Endothelial cell (in vitro differentiated cells): Measurements from ENCODE around the gene KRT2. TPM values are rescaled to one million over a fixed set of nuclear protein-coding genes. Genes with fewer than 3 reads are reported as not detected.

Source experiments
- DNase-seq: peaks from one replicate; pipeline ENCODE4 v3.0.0; 2021; ENCODE audit warnings: low spot score
- H3K27ac Mint-ChIP-seq: one replicate; pipeline ENCODE4 v1.8.0; 2021; ENCODE audit warnings: mixed read lengths, inconsistent platforms; ENCODE audit not compliant: unreplicated experiment
- H3K27me3 Mint-ChIP-seq: one replicate; pipeline ENCODE4 v1.8.0; 2021; ENCODE audit warnings: mild to moderate bottlenecking, moderate library complexity, mixed read lengths, inconsistent platforms; ENCODE audit not compliant: unreplicated experiment
- H3K36me3 Mint-ChIP-seq: one replicate; pipeline ENCODE4 v1.8.0; 2021; ENCODE audit warnings: mild to moderate bottlenecking, low read depth, mixed read lengths, inconsistent platforms; ENCODE audit not compliant: unreplicated experiment
- H3K4me1 Mint-ChIP-seq: one replicate; pipeline ENCODE4 v1.8.0; 2021; ENCODE audit warnings: mild to moderate bottlenecking, mixed read lengths, inconsistent platforms; ENCODE audit not compliant: unreplicated experiment
- H3K4me3 Mint-ChIP-seq: one replicate; pipeline ENCODE4 v1.8.0; 2021; ENCODE audit warnings: mild to moderate bottlenecking, mixed read lengths, inconsistent platforms; ENCODE audit not compliant: unreplicated experiment
- H3K9me3 Mint-ChIP-seq: one replicate; pipeline ENCODE4 v1.8.0; 2021; ENCODE audit warnings: mixed read lengths, inconsistent platforms; ENCODE audit not compliant: unreplicated experiment
- total RNA-seq: library from RNA; stranded (reverse); fragmentation: NEBNext Ultra II Directional; extraction: Animal tissue kit (Norgen Biotek cat#: 25700); gene quantifications from one replicate; pipeline ENCODE4 v1.2.1, GENCODE V29; 2021; ENCODE audit not compliant: unreplicated experiment
- TF ChIP-seq, protein P1 (sequence below): fragments of 200-600 bp; sonication (generic); IDR thresholded peaks from one replicate; pipeline ENCODE4 v1.5.0; 2021; ENCODE audit warnings: antibody characterized with exemption; ENCODE audit not compliant: unreplicated experiment

Gene KRT2
- total RNA-seq, 1 donor from 2014 or later, result not detected

DNA sequence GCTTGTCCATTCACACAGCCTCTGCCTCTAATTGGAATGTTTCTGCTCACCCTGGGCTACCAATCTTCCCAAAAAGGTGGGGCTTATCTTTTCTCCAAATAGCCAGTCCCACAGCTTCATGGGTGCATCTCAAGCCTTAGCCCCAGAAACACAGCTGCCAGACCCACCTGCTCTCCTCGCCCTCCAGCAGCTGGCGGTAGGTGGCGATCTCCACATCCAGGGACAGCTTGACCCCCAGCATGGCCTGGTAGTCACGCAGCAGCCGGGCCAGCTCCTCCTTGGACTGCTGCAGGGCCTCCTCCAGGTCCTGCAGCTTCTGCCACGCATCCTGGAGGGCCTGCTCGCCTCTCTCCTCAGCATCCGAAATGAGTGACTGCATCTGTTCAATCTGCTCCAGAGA is 40.2 kb upstream of the KRT2 start:
- TF ChIP-seq, protein P1, sequence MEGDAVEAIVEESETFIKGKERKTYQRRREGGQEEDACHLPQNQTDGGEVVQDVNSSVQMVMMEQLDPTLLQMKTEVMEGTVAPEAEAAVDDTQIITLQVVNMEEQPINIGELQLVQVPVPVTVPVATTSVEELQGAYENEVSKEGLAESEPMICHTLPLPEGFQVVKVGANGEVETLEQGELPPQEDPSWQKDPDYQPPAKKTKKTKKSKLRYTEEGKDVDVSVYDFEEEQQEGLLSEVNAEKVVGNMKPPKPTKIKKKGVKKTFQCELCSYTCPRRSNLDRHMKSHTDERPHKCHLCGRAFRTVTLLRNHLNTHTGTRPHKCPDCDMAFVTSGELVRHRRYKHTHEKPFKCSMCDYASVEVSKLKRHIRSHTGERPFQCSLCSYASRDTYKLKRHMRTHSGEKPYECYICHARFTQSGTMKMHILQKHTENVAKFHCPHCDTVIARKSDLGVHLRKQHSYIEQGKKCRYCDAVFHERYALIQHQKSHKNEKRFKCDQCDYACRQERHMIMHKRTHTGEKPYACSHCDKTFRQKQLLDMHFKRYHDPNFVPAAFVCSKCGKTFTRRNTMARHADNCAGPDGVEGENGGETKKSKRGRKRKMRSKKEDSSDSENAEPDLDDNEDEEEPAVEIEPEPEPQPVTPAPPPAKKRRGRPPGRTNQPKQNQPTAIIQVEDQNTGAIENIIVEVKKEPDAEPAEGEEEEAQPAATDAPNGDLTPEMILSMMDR, result no peak
- Mint-ChIP-seq H3K27me3 (peaks cover 16% of the 10 kb centered on the region), H3K9me3 (no peaks in the 10 kb centered on the region), H3K36me3 (no peaks in the 10 kb centered on the region), H3K4me3 (no peak overlapping the region), H3K27ac (no peak overlapping the region), H3K4me1 (peaks cover 7% of the 10 kb centered on the region)
- peak; percentile 56 for DNase-seq

DNA sequence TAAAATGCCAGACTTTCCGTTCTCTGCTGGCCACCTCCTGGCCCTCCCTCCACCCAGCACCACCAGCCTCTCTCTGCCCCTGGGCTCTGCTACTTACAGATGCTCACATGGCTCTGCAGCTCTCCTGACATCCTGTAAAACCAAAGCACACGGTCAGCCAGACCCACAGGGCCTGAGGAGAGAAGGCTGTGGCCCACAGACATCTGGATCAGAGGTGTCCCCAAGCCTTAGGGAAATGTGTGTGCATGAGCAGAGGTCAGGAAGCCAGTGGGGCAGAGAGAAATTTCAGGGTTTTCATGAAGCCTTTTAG is 39.8 kb upstream of the KRT2 start:
- Mint-ChIP-seq H3K27me3 (peaks cover 17% of the 10 kb centered on the region), H3K4me1 (peaks cover 7% of the 10 kb centered on the region), H3K4me3 (no peak overlapping the region), H3K27ac (no peak overlapping the region), H3K9me3 (no peaks in the 10 kb centered on the region), H3K36me3 (no peaks in the 10 kb centered on the region)
- no peak for DNase-seq
- TF ChIP-seq, protein P1, result no peak

GRCh38 chr12:52691076-52691840 is 39.2 kb upstream of the KRT2 start:
- no peaks in the 10 kb centered on the region for H3K9me3 Mint-ChIP-seq
- peaks cover 20% of the 10 kb centered on the region for H3K27me3 Mint-ChIP-seq
- no peaks in the 10 kb centered on the region for H3K36me3 Mint-ChIP-seq
- TF ChIP-seq, protein P1, result no peak
- no peak overlapping the region for H3K27ac Mint-ChIP-seq
- DNase-seq, result peak; percentile 21
- H3K4me3 Mint-ChIP-seq, result no peak overlapping the region
- H3K4me1 Mint-ChIP-seq, result peaks cover 7% of the 10 kb centered on the region

DNA sequence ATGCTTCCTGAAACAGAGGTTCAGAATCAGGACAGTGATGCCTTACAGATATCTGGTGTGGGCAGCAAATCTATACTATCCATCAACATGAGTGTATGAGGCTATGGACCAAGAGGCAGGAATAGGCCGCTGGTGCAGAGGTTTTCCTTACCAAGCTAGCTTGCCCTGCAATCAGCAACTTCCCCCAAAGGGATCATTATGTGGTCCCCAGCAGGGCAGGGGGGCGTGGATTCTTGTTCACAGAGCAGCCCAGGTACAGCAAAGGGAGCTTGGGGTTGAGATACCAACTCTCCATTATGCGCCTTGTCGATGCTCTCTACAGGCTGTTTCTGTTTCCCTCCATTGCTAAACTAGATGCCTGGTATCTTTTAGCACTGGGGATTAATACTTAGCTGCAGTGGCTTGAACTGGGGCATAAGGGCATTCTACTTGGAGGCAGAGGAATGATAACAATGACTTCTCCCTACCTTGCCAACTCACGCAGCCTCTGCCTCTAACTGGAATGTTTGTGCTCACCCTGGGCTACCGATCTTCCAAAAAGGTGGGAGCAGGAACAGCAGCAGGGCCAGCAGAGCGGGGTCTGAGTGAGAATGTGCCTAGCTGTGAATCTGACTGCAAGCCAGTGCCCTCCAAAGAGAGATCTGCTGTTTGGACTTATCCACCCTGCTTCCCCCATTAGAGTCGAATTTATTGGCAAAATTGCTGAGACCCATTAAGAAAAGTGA is 38.5 kb upstream of the KRT2 start:
- TF ChIP-seq, protein P1, result no peak
- H3K36me3 Mint-ChIP-seq, result no peaks in the 10 kb centered on the region
- H3K4me3 Mint-ChIP-seq, result no peak overlapping the region
- H3K27ac Mint-ChIP-seq, result no peak overlapping the region
- peaks cover 7% of the 10 kb centered on the region for H3K4me1 Mint-ChIP-seq
- H3K9me3 Mint-ChIP-seq, result no peaks in the 10 kb centered on the region
- H3K27me3 Mint-ChIP-seq, result peaks cover 20% of the 10 kb centered on the region
- no peak for DNase-seq

DNA sequence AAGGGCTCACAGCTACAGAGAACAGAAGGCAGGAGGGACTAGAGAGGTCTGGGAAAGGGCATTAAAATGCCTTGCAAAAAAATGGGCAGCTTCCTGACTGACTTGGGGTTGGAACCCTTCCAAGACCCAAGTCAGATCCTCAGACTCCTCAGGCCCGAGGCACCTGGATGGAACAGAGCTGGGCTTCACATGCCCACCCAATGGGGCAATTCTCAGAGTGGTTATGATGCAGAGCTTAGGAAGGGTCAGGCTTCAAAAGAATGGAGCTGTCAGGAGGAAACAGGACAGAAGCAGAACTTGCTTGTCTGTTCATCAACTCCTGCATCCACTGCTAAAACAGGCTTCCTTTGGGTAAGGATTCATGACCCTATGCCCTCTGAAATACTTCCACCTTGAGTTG is 37.9 kb upstream of the KRT2 start:
- H3K9me3 Mint-ChIP-seq, result no peaks in the 10 kb centered on the region
- DNase-seq, result no peak
- H3K27ac Mint-ChIP-seq, result no peak overlapping the region
- no peaks in the 10 kb centered on the region for H3K36me3 Mint-ChIP-seq
- no peak overlapping the region for H3K4me3 Mint-ChIP-seq
- TF ChIP-seq, protein P1, result no peak
- H3K4me1 Mint-ChIP-seq, result peaks cover 7% of the 10 kb centered on the region
- H3K27me3 Mint-ChIP-seq, result peaks cover 20% of the 10 kb centered on the region
